ENCODE results near the gene CD70. TPM values are rescaled to one million over a fixed set of nuclear protein-coding genes. Genes with fewer than 3 reads are reported as not detected.
"Not testable (repeated sequence)": the region's sequence is repeated elsewhere in the genome, so short reads cannot be mapped to it uniquely, and the experiment has no call there.

The CD70 gene
- total RNA-seq, 2 donors from 2014 or later: not detected

DNA sequence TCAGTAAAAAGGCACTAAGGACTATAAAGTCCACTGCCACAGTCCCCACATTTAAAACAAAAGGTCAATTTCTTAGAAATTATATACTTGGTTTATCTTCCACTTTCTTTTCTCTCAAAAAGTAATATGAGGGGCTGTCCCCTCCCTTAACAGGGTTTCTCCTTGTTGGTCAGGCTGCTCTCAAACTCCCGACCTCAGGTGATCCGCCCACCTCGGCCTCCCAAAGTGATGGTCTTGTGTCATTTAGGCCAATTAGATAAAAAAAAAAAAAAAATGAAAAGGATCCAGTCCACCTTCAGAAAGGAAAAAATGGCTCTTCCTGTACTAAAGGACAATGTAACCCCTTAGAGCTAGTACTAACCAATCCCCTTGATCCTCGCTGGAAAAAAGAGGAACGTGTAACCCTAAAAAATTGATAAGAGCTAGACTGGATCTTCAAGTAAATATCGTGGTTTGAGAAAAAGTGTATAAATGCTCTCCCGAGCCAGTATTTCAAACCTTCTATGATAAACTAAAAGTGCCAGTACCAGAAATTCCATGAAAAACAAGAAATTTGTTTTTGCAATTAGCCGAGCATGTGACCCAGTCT lies 9.0 kb upstream of the CD70 start:
- Histone ChIP-seq H3K27ac (no peak overlapping the region), H3K4me1 (ENCODE audit: control insufficient read depth in 1 of 2, low read depth in 2 of 2) (no peaks in the 10 kb centered on the region), H3K9me3 (no peaks in the 10 kb centered on the region), H3K36me3 (no peaks in the 10 kb centered on the region), H3K4me3 (no peak overlapping the region), H3K27me3 (replicated peaks; ENCODE audit: insufficient read depth) (no peaks in the 10 kb centered on the region)
- TF ChIP-seq, protein P1, sequence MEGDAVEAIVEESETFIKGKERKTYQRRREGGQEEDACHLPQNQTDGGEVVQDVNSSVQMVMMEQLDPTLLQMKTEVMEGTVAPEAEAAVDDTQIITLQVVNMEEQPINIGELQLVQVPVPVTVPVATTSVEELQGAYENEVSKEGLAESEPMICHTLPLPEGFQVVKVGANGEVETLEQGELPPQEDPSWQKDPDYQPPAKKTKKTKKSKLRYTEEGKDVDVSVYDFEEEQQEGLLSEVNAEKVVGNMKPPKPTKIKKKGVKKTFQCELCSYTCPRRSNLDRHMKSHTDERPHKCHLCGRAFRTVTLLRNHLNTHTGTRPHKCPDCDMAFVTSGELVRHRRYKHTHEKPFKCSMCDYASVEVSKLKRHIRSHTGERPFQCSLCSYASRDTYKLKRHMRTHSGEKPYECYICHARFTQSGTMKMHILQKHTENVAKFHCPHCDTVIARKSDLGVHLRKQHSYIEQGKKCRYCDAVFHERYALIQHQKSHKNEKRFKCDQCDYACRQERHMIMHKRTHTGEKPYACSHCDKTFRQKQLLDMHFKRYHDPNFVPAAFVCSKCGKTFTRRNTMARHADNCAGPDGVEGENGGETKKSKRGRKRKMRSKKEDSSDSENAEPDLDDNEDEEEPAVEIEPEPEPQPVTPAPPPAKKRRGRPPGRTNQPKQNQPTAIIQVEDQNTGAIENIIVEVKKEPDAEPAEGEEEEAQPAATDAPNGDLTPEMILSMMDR (IDR thresholded peaks at IDR 0.05): no peak
- no peak for DNase-seq (ENCODE audit: low spot score)
- ATAC-seq (ENCODE audit: insufficient number of reproducible peaks, low FRiP score, low read depth): no peak

DNA sequence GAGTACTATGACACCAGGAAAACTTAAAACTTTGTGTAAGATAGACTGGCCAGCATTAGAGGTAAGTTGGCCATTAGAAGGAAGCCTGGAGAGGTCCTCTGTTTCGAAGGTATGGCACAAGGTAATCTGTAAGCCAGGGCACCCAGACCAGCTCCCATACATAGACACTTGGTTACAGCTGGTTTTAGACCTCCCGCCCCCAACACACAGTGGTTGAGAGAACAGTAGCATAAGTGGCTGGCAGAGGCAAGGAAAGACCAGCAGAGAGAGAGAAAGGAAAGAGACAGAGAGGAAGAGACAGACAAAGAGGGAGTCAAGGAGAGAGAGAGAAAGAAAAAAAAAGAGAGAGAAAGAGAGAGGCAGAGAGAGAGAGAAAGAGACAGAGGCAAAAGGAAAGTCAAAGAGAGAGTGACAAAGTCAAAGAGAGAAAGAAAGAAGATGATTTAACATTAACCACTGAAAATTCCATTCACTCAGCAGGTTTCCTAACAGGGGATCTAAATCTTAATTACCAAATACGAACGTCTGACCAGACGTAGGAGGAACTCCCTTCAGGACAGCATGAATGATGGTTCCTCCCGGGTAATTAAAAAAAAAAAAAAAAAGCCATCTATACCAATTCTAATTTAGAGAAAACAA lies 7.4 kb upstream of the CD70 start:
- H3K4me3 ChIP-seq; H3K27me3 ChIP-seq (replicated peaks; ENCODE audit: insufficient read depth); DNase-seq (ENCODE audit: low spot score); H3K27ac ChIP-seq; H3K9me3 ChIP-seq; H3K4me1 ChIP-seq (ENCODE audit: control insufficient read depth in 1 of 2, low read depth in 2 of 2); ATAC-seq (ENCODE audit: insufficient number of reproducible peaks, low FRiP score, low read depth); H3K36me3 ChIP-seq: not testable (repeated sequence)

DNA sequence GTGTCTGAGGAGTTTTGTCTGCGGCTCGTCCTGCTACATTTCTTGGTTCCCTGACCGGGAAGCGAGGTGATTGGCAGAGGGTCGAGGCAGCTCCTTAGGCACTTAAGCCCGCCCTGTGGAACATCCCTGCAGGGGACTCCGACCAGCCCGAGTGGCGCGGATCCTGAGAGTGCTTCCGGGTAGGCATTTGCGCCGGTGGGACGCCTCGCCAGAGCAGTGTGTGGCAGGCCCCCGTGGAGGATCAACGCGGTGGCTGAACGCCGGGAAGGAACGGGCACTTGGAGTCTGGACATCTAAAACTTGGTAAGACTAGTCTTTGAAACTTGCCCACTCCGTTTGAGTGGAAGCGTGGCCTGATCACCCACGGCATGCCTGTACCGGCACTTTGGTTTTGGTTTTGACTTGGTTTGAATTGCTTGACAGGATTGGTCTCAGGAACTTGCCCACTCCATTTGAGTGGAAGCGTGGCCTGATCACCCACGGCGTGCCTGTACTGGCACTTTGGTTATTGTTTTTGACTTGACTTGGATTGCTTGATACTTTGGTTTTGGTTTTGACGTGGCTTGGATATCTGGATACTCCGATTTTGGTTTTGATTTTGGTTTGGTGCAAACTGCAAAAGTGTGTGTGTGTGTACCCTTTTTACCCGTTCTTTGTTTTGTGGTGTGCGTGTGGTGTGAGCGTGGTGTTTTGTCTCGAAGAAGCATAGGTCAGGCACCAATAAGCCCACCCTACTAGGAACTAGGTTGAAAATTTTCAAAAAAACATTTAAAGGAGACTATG lies 6.7 kb upstream of the CD70 start:
- H3K36me3 ChIP-seq; ATAC-seq (ENCODE audit: insufficient number of reproducible peaks, low FRiP score, low read depth): not testable (repeated sequence)

DNA sequence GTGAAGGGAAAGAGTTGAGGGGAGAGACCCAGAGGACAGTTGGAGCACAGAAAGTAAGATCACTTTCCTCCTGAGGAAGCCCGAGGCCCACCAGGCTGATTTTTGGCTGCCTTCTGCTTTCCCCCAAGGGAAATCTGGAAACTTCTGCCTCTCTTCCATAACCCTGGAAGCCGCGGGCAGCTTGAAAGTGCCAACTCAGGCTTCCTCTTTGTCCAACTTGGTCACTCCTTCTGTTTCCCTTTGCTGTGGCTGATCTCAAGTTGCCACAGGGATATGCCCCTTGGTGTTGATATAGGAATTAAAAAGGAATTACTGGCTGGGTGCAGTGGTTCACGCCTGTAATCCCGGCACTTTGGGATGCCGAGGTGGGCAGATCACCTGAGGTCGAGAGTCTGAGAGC lies 5.7 kb upstream of the CD70 start:
- TF ChIP-seq, protein P1 (IDR thresholded peaks at IDR 0.05): no peak
- Histone ChIP-seq H3K4me3 (no peak overlapping the region), H3K9me3 (no peaks in the 10 kb centered on the region), H3K27me3 (replicated peaks; ENCODE audit: insufficient read depth) (no peaks in the 10 kb centered on the region), H3K4me1 (ENCODE audit: control insufficient read depth in 1 of 2, low read depth in 2 of 2) (no peaks in the 10 kb centered on the region), H3K27ac (no peak overlapping the region), H3K36me3 (no peaks in the 10 kb centered on the region)
- DNase-seq (ENCODE audit: low spot score) (no peak), ATAC-seq (ENCODE audit: insufficient number of reproducible peaks, low FRiP score, low read depth) (no peak)

More for the DNA sequence above, 6.7 kb upstream of the CD70 start:
- H3K4me1 ChIP-seq (ENCODE audit: control insufficient read depth in 1 of 2, low read depth in 2 of 2); H3K4me3 ChIP-seq; DNase-seq (ENCODE audit: low spot score); H3K9me3 ChIP-seq; H3K27me3 ChIP-seq (replicated peaks; ENCODE audit: insufficient read depth); H3K27ac ChIP-seq: not testable (repeated sequence)

DNA sequence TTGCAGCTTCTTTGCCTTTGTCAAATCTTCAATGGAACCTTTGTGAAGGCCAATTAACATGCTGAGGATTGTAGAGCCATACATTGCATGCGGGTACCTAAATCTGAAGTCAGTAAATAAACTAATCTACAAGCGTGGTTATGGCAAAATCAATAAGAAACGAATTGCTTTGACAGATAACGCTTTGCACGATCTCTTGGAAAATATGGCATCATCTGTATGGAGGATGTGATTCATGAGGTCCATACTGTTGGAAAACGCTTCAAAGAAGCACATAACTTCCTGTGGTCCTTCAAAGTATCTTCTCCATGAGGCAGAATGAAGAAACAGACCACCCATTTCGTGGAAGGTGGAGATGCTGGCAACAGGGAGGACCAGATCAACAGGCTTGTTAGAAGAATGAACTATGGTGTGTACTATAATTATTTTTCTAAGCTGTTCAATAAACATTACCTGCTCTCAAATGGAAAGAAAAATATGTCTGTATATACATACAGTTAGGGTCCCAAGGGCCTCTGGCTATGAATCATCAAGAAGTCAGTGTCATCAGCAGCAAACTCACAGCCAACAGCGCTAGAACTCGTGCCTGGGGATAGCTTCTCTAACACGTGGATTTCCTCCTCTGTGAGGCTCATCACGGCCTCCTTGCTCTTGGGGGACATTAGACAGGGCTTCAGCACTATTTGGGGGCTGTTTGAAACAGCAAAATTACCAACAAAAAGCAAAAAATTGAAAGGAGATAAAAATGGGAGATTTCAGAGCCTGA lies 2.9 kb upstream of the CD70 start:
- H3K27ac ChIP-seq: no peak overlapping the region
- peaks cover 0 to 7% of the 10 kb centered on the region in 2 donors for H3K4me1 ChIP-seq (ENCODE audit: control insufficient read depth in 1 of 2, low read depth in 2 of 2)
- peaks cover 6% of the 10 kb centered on the region for H3K27me3 ChIP-seq (replicated peaks; ENCODE audit: insufficient read depth)
- DNase-seq (ENCODE audit: low spot score) (no peak), ATAC-seq (ENCODE audit: insufficient number of reproducible peaks, low FRiP score, low read depth) (no peak)
- no peaks in the 10 kb centered on the region for H3K9me3 ChIP-seq
- TF ChIP-seq, protein P1 (IDR thresholded peaks at IDR 0.05): no peak
- no peak overlapping the region for H3K4me3 ChIP-seq
- H3K36me3 ChIP-seq: no peaks in the 10 kb centered on the region
